SIG-M5 treated with dmso at 0.1 percent for 504 hours (cell line): Measurements from ENCODE around the gene BBS9.

Experiments
- DNase-seq: peaks from one replicate; lab custom pipeline; 2025; ENCODE audit not compliant: unreplicated experiment; lab: John Stamatoyannopoulos, UW

The BBS9 gene

DNA sequence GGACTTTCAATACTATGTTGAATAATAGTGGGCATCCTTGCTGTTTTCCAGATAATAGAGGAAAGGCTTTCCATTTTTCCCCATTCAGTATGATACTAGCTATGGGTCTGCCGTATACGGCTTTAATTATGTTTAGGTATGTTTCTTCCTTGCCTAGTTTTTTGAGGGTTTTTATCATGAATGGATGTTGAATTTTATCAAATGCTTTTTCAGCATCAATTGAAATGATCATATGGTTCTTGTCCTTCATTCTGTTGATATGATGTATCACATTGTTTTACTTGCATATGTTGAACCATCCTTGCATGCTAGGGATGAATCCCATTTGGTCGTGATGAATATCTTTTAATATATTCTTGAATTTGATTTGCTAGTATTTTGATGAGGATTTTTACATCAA is 11.0 kb upstream of the BBS9 start:
- DNase-seq: no peak

DNA sequence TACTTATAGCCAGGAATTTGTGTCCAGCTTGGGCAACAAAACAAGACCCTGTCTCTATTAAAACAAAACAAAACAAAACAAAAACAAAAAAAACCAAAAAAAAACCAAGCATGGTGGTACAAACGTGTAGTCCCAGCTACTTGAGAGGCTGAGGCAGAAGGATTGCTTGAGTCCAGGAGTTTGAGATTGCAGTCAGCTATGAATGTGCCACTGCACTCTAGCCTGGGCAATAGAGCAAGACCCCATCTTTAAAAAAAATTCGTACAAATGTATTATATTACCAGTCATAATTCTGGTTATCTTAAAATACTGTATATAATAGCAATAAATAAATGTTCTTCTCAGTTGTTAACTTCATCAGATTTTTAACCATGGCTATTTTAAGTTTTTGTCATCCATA is 2.3 kb upstream of the BBS9 start:
- no peak for DNase-seq

DNA sequence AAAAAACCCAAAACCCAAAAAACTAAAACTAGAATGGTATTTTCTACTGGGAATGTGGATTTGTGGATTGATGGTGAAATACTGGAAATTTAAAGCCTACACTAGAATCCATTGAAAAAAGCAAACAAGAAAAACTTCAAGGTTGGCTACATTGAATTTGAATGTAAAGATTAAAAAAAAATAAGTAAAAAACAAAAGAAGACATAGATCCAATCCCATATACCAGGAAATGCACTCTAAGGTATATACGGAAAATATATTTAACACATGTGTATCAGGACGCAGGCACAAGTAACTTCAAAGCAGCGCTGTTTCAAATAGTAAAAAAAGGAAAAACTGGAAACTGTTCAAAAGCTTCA is 754 bp upstream of the BBS9 start:
- DNase-seq: no peak

DNA sequence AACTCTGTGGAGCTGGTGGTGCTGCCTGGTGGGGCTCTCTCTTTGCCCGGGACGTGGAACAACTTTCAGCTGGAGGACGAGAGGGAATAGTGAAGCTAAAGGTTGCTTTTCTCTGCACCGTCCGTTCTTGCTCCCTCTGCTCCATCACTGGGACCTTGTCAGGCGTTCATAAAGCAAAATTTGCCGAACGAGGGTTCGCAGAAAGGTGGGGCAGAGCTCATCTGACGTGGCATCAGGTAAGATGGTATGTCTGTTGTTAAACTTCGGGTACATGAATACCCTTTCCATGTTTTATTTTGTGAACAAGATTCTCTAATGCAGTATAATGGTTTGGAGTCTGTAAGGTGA is 416 bp downstream of the BBS9 start:
- no peak for DNase-seq

DNA sequence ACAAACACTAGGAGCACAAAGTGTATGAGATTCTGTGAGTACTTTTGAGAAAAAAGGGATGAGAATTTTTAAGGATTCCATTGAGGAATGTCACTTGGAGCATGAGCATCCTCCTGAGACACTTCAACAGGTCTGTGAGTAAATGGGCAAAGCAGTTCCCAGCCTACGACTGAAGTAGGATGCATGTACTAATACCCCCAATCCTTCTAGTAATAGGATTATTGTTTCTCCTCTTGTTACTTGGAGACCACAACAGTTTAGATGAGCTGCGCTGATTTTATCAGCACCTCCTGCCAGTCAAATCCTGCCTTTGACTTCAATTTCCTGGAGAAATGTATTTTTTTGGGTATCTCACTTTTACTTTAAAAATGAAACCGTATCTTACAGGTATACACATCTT is 820 bp downstream of the BBS9 start:
- DNase-seq: no peak

DNA sequence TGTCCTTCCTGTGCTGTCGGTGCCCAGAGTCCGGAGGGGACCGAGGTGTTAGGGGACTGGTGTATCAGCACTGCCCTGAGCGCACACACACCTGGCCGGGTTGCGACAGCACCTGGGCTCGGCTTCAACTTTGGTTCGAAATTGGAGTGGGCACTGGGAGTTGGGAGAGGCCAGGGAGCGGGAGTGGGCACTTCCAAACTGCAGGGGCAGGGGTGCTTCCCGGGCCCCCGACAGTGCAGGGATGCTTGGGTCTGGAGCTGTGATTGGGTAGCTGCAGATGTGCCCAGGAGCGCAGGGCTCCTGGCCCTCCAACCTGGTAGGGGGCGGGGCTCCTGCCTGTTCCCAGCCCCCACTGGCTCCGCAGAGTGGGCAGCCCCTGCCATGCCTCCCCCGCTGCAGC is 7.7 kb downstream of the BBS9 start:
- DNase-seq: no peak

DNA sequence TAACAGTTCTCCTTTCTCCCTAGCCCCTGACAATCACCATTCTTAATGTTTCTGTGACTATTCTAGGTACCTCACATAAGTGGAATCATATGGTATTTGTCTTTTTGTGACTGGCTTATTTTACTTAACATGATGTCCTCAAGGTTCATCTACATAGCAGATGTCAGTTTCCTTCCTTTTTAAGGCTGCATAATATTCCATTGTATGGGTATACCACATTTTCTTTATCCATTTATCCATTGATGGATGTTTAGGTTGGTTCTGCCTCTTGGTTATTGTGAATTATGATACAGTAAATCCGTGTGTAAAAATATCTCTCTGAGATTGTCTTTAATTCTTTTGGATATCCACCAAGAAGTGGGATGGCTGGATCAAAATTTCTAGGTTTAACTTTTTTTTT is 13.2 kb downstream of the BBS9 start:
- no peak for DNase-seq

DNA sequence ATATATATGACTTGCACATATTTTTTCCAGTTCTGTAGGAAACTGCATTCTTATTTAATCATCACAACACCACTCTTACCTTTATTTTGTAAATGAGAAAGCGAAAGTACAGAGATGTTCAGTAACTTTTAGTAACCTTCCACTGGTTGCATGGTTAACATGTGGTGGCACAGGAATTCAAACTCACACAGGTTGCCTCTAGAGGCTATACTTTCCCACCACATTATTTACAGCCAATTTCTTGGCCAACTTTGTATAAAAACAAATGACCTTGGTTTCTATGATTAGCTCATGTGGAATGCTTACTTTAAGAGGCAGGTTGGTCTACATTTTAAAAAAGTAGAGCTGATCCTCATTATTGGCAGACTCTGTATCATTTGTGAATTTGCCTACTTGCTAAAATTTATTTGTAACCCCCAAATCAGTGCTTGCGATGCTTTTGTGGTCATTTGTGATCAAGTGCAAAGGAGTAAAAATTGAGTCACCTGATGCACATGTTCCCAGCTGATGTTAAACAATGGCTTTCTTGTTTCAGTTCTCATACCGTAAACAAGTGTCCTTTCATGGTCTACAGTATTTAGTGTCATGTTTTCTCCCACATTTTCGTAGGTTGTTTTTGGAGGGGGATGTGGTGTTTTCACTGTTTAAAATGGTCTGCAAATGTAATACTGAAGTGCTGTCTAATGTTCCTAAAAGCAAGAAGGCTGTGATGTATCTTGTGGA is 14.8 kb downstream of the BBS9 start:
- DNase-seq: no peak

DNA sequence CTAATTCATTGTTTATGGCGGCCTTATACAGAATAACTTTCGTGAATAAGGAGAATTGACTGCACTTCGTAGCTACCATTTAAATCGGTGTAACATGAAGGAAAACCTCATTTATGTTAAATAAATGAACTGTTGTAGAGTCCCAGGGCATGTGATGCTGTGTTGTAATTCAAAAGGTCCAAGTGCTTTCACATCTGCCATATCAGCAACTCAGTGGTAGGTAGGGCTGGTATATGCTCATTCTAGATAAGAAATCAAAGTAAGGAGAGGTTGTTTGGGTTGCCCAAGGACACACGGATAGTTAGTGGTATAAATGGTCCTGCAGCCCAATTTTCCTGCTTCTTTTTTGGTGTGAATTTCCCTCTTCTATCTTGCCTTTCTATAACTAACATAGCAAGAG is 15.8 kb downstream of the BBS9 start:
- no peak for DNase-seq

DNA sequence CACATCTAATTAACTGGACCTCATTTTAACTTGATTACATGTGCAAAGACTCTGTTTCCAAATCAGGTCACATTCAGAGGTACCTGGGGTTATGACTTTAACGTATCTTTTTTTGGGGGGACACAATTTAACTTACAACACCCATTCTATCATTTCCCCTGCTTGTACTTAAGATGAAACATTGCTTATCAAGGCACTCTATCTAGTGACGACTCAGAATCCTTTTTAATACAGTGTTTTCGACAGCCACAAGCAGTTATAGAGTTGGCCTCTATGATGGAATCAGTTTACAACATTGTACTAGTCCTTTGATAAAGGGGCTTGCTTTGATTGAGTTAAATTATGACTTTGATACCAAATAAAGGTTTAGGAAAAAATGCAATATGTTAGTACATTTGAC is 22.7 kb downstream of the BBS9 start:
- no peak for DNase-seq

DNA sequence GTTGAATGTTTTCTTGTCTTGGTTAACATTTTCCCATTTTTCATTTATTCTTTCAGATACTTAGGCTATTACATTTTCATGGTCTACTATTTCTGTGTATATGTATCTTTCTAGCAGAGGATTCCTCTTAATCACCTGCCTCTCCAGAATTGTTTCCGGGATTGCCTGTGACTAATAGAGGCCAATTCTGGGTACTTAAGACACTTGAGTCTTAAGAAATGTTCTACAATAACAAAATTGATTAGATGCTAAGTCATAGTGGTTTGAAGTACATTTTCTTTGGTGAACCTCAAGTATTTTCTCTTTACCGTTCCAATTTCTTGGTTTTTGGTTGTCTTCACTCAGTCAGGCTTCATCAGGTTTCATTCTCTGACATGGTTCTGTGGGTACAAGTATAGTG is 26.4 kb downstream of the BBS9 start:
- DNase-seq: no peak

DNA sequence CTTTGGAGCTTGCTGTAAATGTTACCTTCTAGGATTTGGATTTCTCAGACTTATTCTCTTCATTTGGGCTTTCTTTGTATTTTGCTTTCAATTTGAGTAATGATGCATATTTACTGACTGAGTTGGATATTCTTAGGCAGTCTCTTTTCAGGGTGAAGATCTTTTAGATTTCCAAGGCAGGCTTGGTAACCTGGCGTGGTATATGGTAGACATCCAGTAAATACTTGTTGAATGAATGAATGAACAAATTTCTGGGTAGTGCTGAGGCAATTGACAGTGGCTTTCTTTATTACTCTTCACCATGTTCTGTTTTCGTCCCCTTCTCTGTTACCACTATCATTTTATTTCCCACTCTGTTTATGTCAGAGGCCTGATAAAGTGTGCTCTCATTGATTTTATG is 27.1 kb downstream of the BBS9 start:
- DNase-seq: no peak

DNA sequence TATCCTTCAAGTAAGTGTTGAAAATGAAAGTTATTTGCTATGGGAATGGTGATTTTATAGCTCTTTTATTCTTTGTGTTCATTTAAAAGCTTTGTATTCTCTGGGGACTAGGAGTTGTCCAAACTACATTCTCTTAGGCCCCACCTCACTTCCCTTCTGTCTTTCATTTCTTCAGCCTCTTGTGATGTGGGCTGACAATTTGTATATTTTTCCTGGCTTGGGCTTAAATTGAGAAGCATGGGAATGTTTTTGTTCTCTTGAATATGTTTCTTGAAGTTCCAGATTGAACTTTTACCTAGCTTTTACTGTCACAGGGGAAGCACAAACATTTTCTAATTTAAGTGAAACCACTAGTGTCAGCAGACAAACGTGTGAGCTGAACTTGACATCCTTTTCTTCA is 27.9 kb downstream of the BBS9 start:
- DNase-seq: no peak

DNA sequence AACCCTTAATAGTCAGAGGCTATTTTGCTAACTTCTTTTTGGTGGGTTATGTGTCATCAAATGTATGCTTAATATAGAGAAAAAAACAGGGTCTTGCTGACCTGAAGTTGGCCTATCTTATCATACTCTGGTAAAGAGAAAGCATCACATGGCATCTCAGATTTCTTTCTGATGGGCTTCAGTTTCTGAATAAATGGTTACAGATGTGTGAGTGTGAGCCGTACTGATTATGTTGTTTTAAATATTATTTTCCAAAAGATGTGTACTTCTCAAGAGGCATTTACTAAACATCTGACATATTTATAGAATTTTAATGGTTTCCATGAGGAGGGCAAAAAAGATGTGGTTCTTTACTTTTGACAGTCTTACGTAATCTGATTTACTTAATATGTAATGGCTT is 28.4 kb downstream of the BBS9 start:
- no peak for DNase-seq

DNA sequence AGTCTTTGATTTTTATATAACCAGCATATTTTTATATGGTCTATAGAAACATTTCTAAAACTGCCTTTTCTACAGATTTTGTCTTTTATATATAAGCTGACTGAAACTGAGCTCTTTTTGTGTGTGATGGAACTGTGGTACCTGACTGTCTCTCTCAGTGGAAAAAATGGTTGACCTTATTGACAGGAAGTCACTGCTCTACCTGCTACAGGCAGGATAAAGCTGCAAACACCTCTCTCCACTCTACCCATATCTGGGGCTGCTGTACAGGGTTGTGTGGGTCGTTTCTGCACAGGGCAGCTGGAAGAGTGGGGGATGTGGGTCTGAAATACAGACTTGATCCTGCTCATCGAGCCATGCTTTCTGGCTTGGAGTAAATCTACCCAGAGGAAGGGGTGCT is 48.5 kb downstream of the BBS9 start:
- DNase-seq: no peak

DNA sequence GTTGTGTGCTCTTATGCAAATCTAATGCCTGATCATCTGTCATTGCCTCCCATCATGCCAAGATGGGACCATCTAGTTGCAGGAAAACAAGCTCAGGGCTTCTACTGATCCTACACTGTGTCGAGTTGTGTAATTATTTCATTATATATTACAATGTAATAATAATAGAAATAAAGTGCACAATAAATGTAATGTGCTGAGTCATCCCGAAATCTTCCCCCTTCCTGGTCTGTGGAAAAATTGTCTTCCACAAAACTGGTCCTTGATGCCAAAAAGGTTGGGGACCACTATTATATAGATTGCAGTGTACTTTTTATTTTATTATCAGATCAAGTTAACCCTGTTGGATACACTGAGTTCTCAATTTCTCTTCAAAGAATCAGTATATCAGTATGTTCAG is 50.2 kb downstream of the BBS9 start:
- DNase-seq: no peak

DNA sequence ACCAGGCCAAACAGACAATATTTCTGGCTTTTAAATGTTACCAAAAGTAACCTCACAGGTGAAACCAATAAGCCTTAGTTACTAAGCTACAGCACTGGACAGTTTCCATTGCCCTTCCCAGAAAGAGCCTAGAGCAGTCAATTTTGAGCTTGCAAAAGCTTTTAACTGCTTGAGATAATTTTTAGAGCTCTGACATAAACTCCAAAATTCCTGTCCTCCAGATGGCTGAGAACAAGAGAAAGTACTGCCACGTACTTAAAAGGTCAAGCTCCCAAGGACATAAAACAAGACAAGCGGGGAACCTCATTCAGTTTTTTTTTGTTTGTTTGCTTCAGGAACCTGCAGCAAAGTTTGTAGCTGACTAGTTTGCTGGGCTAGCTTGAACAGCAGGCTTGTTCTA is 54.1 kb downstream of the BBS9 start:
- DNase-seq: no peak

DNA sequence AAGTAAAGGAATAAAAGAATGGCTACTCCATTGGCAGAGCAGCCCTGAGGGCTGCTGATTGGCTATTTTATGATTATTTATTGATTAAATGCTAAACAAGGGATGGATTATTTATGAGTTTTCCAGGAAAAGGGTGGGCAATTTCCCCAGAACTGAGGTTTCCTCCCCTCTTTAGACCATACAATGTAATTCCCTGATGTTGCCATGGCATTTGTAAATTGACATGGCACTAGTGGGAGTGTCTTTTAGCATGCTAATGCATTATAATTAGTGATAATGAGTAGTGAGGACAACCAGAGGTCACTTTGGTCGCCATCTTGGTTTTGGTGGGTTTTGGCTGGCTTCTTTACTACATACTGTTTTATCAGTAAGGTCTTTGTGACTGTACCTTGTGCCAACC is 55.5 kb downstream of the BBS9 start:
- DNase-seq: no peak

DNA sequence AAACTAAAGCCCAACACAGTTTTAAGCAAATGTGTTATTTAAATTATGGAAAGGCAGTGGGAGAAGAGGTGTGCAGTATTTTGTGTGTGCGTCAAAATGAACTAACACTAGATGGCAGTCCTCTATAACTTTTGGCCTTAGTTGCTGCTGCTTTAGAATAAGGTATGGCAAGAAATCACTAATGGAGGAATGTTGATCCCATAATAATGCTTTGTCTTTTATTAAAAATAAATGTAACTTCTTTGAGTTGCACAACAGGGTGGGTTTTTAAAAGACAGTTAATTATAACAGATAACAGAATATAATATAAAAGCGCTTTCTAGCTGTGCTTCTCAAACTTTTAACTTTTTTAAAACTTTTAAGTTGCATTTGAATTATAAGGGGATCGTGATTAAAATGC is 56.4 kb downstream of the BBS9 start:
- peak; percentile 65 for DNase-seq

DNA sequence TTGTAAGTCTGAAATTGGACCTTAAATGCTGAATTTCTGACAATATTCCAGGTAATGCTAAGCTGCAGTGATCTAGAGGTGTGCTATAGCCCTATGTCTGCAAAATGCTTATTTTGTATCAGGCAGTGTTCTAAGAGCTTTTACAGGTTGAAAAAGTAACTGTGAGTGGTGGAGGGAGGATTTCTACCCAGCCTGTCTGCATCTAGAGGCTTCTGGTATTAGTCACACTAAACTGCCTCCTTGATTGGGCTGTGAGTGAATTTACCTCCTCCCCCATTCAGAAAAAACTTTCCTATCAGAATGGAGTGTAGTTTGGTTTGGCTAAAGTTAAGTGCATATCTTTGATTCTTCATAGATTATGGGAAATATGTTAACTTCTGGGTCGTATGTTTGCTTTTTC is 56.8 kb downstream of the BBS9 start:
- no peak for DNase-seq

DNA sequence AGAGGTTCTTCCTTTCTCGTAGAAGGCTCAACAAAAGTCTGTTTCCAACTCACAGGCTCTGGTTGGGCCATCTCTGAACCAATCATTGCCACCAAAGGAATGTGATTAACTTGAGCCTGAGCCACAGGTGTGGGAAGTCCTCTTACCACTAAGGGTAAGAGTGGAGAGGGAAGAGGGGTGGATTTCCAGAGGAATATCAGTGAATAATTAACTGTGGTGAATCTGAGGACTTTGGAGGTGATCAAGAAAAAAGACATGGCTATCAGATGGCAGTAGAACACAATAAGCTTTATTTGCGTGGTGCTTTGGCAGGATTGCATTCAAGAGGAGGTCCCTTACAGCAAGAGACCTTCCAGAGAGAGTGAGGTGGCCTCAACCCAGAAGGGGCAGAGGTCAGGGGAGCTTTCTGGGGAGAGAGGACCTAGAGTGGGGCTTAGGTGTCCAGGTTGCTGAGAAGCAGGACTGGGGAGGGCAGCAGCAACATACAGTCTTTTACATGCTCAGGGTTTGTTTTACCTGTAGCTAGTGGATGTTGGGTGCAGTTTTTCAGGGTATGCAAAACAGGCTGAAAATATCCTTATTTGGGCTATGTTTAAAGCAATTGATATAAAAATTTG is 61.4 kb downstream of the BBS9 start:
- no peak for DNase-seq

DNA sequence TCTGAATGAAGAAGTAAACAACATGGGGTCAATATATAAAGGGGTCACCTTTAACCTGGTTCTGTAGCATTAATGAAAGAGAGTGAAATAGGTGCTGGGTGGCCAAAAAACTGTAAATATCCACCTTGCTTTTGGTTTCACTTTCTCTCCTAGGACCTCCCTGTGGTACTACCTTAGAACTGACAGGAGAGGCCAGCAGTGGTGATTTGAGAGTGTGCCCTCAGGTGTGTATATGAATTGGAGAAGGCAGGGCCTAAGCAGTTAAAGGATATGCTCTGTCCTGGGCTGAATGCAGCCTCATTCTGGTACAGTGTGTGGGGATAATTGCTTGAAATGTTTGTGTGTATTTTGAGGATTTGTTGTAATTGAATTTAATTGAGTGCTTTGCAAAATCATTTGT is 62.0 kb downstream of the BBS9 start:
- DNase-seq: no peak

DNA sequence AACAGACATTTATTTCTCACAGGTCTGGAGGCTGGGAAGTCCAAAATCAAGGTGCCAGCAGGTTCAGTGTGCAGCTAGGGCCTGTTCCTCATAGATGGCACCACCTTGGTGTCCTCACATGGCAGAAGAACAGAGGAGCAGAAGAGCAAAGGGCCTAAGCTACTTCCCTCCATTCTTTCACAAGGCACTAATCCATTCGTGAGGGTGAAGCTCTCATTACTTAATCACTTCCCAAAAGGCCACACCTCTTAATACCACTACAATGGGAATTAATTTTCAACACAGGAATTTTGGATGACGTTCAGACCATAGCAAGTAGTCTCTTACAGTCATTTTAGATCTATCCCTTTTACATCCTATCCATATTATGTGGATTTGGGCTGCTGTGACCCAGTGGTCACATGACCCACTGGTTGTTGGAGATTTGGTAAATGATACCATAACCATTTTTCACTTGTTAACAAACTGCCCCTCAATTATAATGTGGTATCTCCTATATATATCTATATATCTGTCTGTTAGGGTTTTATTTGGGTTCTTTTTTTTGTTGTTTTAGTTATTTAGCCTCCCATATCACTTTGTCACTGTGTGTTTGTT is 63.4 kb downstream of the BBS9 start:
- no peak for DNase-seq
